ENCODE data around the gene FGFR2.

The FGFR2 gene

GRCh38 chr10:121624836-121625486, 26.7 kb upstream of the FGFR2 start:
- no peaks in the 10 kb centered on the region for H3K79me2 ChIP-seq (ENCODE audit: control insufficient read depth, insufficient read depth, low read length)
- H3K18ac ChIP-seq (ENCODE audit: low read length): no peak overlapping the region
- no peak overlapping the region for H3K4ac ChIP-seq (ENCODE audit: low read depth, low read length)
- no peaks in the 10 kb centered on the region for H3K27me3 ChIP-seq (ENCODE audit: insufficient read depth, low read length, poor library complexity)
- no peak overlapping the region for H3K9ac ChIP-seq (ENCODE audit: low read length)
- H3K4me3 ChIP-seq (ENCODE audit: low read length): no peak overlapping the region
- no peaks in the 10 kb centered on the region for H3K79me1 ChIP-seq (ENCODE audit: low read length)
- WGBS (ENCODE audit: extremely low coverage, insufficient coverage, low lambda C conversion rate): no CpG with 5 or more reads among the region's 11 CpGs
- H2BK5ac ChIP-seq (ENCODE audit: low read length): no peak overlapping the region
- no peak overlapping the region for H3K23ac ChIP-seq (ENCODE audit: low read length)
- H3K4me2 ChIP-seq (ENCODE audit: low read length): no peak overlapping the region
- H2BK120ac ChIP-seq (ENCODE audit: low read depth, low read length): no peak overlapping the region
- no peak for DNase-seq
- no peak overlapping the region for H3K56ac ChIP-seq (ENCODE audit: low read length)
- H3K36me3 ChIP-seq (ENCODE audit: control insufficient read depth, insufficient read depth, low read length): no peaks in the 10 kb centered on the region
- H3K27ac ChIP-seq (ENCODE audit: low read depth, low read length): no peak overlapping the region
- no peak overlapping the region for H4K5ac ChIP-seq (ENCODE audit: low read length)
- H4K8ac ChIP-seq (ENCODE audit: low read depth, low read length): no peak overlapping the region
- no peak overlapping the region for H2AK5ac ChIP-seq (ENCODE audit: low read length)
- no peak overlapping the region for H2BK15ac ChIP-seq (replicated peaks; ENCODE audit: low read depth)
- no peaks in the 10 kb centered on the region for H3K4me1 ChIP-seq (ENCODE audit: control insufficient read depth, low read depth, low read length)

GRCh38 chr10:121618906-121619305, 20.7 kb upstream of the FGFR2 start:
- Histone ChIP-seq H3K27me3 (ENCODE audit: insufficient read depth, low read length, poor library complexity) (no peaks in the 10 kb centered on the region), H2BK120ac (ENCODE audit: low read depth, low read length) (no peak overlapping the region), H3K4me2 (ENCODE audit: low read length) (no peak overlapping the region), H3K9ac (ENCODE audit: low read length) (no peak overlapping the region), H3K4me3 (ENCODE audit: low read length) (no peak overlapping the region), H4K5ac (ENCODE audit: low read length) (no peak overlapping the region), H4K8ac (ENCODE audit: low read depth, low read length) (no peak overlapping the region), H2AK5ac (ENCODE audit: low read length) (no peak overlapping the region), H2BK15ac (replicated peaks; ENCODE audit: low read depth) (no peak overlapping the region), H3K23ac (ENCODE audit: low read length) (no peak overlapping the region), H3K36me3 (ENCODE audit: control insufficient read depth, insufficient read depth, low read length) (no peaks in the 10 kb centered on the region), H3K79me1 (ENCODE audit: low read length) (no peaks in the 10 kb centered on the region), H3K27ac (ENCODE audit: low read depth, low read length) (no peak overlapping the region), H3K56ac (ENCODE audit: low read length) (no peak overlapping the region), H3K18ac (ENCODE audit: low read length) (no peak overlapping the region), H3K79me2 (ENCODE audit: control insufficient read depth, insufficient read depth, low read length) (no peaks in the 10 kb centered on the region), H3K4me1 (ENCODE audit: control insufficient read depth, low read depth, low read length) (no peaks in the 10 kb centered on the region), H2BK5ac (ENCODE audit: low read length) (no peak overlapping the region), H3K4ac (ENCODE audit: low read depth, low read length) (no peak overlapping the region)
- WGBS (ENCODE audit: extremely low coverage, insufficient coverage, low lambda C conversion rate): no CpG with 5 or more reads among the region's 2 CpGs
- DNase-seq: no peak

GRCh38 chr10:121617176-121617575, 18.9 kb upstream of the FGFR2 start:
- H3K4me1 ChIP-seq (ENCODE audit: control insufficient read depth, low read depth, low read length): no peaks in the 10 kb centered on the region
- no peak overlapping the region for H3K4ac ChIP-seq (ENCODE audit: low read depth, low read length)
- H3K27me3 ChIP-seq (ENCODE audit: insufficient read depth, low read length, poor library complexity): no peaks in the 10 kb centered on the region
- no peak overlapping the region for H3K23ac ChIP-seq (ENCODE audit: low read length)
- no peak overlapping the region for H4K5ac ChIP-seq (ENCODE audit: low read length)
- no peak overlapping the region for H2AK5ac ChIP-seq (ENCODE audit: low read length)
- no peak overlapping the region for H3K9ac ChIP-seq (ENCODE audit: low read length)
- no peak overlapping the region for H2BK15ac ChIP-seq (replicated peaks; ENCODE audit: low read depth)
- H3K79me2 ChIP-seq (ENCODE audit: control insufficient read depth, insufficient read depth, low read length): no peaks in the 10 kb centered on the region
- no peak overlapping the region for H3K4me3 ChIP-seq (ENCODE audit: low read length)
- no peak for DNase-seq
- H3K4me2 ChIP-seq (ENCODE audit: low read length): no peak overlapping the region
- no peak overlapping the region for H3K56ac ChIP-seq (ENCODE audit: low read length)
- no peaks in the 10 kb centered on the region for H3K36me3 ChIP-seq (ENCODE audit: control insufficient read depth, insufficient read depth, low read length)
- no peak overlapping the region for H3K27ac ChIP-seq (ENCODE audit: low read depth, low read length)
- WGBS (ENCODE audit: extremely low coverage, insufficient coverage, low lambda C conversion rate): no CpG with 5 or more reads among the region's 7 CpGs
- H2BK5ac ChIP-seq (ENCODE audit: low read length): no peak overlapping the region
- H3K79me1 ChIP-seq (ENCODE audit: low read length): no peaks in the 10 kb centered on the region
- no peak overlapping the region for H3K18ac ChIP-seq (ENCODE audit: low read length)
- no peak overlapping the region for H4K8ac ChIP-seq (ENCODE audit: low read depth, low read length)
- H2BK120ac ChIP-seq (ENCODE audit: low read depth, low read length): no peak overlapping the region

GRCh38 chr10:121616291-121616690, 18.0 kb upstream of the FGFR2 start:
- Histone ChIP-seq H2BK120ac (ENCODE audit: low read depth, low read length) (no peak overlapping the region), H3K79me1 (ENCODE audit: low read length) (no peaks in the 10 kb centered on the region), H3K79me2 (ENCODE audit: control insufficient read depth, insufficient read depth, low read length) (no peaks in the 10 kb centered on the region), H4K8ac (ENCODE audit: low read depth, low read length) (no peak overlapping the region), H4K5ac (ENCODE audit: low read length) (no peak overlapping the region), H2BK5ac (ENCODE audit: low read length) (no peak overlapping the region), H3K4me1 (ENCODE audit: control insufficient read depth, low read depth, low read length) (no peaks in the 10 kb centered on the region), H3K18ac (ENCODE audit: low read length) (no peak overlapping the region), H3K27ac (ENCODE audit: low read depth, low read length) (no peak overlapping the region), H2AK5ac (ENCODE audit: low read length) (no peak overlapping the region), H3K27me3 (ENCODE audit: insufficient read depth, low read length, poor library complexity) (no peaks in the 10 kb centered on the region), H3K23ac (ENCODE audit: low read length) (no peak overlapping the region), H3K36me3 (ENCODE audit: control insufficient read depth, insufficient read depth, low read length) (no peaks in the 10 kb centered on the region), H3K4ac (ENCODE audit: low read depth, low read length) (no peak overlapping the region), H3K56ac (ENCODE audit: low read length) (no peak overlapping the region), H3K4me3 (ENCODE audit: low read length) (no peak overlapping the region), H2BK15ac (replicated peaks; ENCODE audit: low read depth) (no peak overlapping the region), H3K4me2 (ENCODE audit: low read length) (no peak overlapping the region), H3K9ac (ENCODE audit: low read length) (no peak overlapping the region)
- DNase-seq: no peak
- no CpG with 5 or more reads among the region's 11 CpGs for WGBS (ENCODE audit: extremely low coverage, insufficient coverage, low lambda C conversion rate)

- no peak overlapping the region for H3K4me3 ChIP-seq (ENCODE audit: low read length)
- no peaks in the 10 kb centered on the region for H3K36me3 ChIP-seq (ENCODE audit: control insufficient read depth, insufficient read depth, low read length)
- H2AK5ac ChIP-seq (ENCODE audit: low read length): no peak overlapping the region
- H3K23ac ChIP-seq (ENCODE audit: low read length): no peak overlapping the region
- no peaks in the 10 kb centered on the region for H3K79me2 ChIP-seq (ENCODE audit: control insufficient read depth, insufficient read depth, low read length)
- H3K56ac ChIP-seq (ENCODE audit: low read length): no peak overlapping the region
- no peak overlapping the region for H2BK15ac ChIP-seq (replicated peaks; ENCODE audit: low read depth)
- no peak overlapping the region for H3K4me2 ChIP-seq (ENCODE audit: low read length)
- no peak overlapping the region for H4K8ac ChIP-seq (ENCODE audit: low read depth, low read length)
- H3K4me1 ChIP-seq (ENCODE audit: control insufficient read depth, low read depth, low read length): no peaks in the 10 kb centered on the region
- H2BK120ac ChIP-seq (ENCODE audit: low read depth, low read length): no peak overlapping the region
- no peak overlapping the region for H3K9ac ChIP-seq (ENCODE audit: low read length)
- no peak overlapping the region for H3K27ac ChIP-seq (ENCODE audit: low read depth, low read length)
- H3K27me3 ChIP-seq (ENCODE audit: insufficient read depth, low read length, poor library complexity): no peaks in the 10 kb centered on the region
- H3K79me1 ChIP-seq (ENCODE audit: low read length): no peaks in the 10 kb centered on the region
- no peak for DNase-seq
- no peak overlapping the region for H2BK5ac ChIP-seq (ENCODE audit: low read length)
- H4K5ac ChIP-seq (ENCODE audit: low read length): no peak overlapping the region
- H3K18ac ChIP-seq (ENCODE audit: low read length): no peak overlapping the region
- no CpG with 5 or more reads among the region's 7 CpGs for WGBS (ENCODE audit: extremely low coverage, insufficient coverage, low lambda C conversion rate)
- no peak overlapping the region for H3K4ac ChIP-seq (ENCODE audit: low read depth, low read length)
Measured at GRCh38 chr10:121615836-121616235, 17.6 kb upstream of the FGFR2 start.

GRCh38 chr10:121615435-121615793, 17.2 kb upstream of the FGFR2 start:
- Histone ChIP-seq H2BK5ac (ENCODE audit: low read length) (no peak overlapping the region), H4K5ac (ENCODE audit: low read length) (no peak overlapping the region), H3K9ac (ENCODE audit: low read length) (no peak overlapping the region), H3K27ac (ENCODE audit: low read depth, low read length) (no peak overlapping the region), H3K79me1 (ENCODE audit: low read length) (no peaks in the 10 kb centered on the region), H2AK5ac (ENCODE audit: low read length) (no peak overlapping the region), H3K4me1 (ENCODE audit: control insufficient read depth, low read depth, low read length) (no peaks in the 10 kb centered on the region), H3K4me3 (ENCODE audit: low read length) (no peak overlapping the region), H3K36me3 (ENCODE audit: control insufficient read depth, insufficient read depth, low read length) (no peaks in the 10 kb centered on the region), H3K4me2 (ENCODE audit: low read length) (no peak overlapping the region), H3K18ac (ENCODE audit: low read length) (no peak overlapping the region), H3K4ac (ENCODE audit: low read depth, low read length) (no peak overlapping the region), H4K8ac (ENCODE audit: low read depth, low read length) (no peak overlapping the region), H3K56ac (ENCODE audit: low read length) (no peak overlapping the region), H3K27me3 (ENCODE audit: insufficient read depth, low read length, poor library complexity) (no peaks in the 10 kb centered on the region), H3K79me2 (ENCODE audit: control insufficient read depth, insufficient read depth, low read length) (no peaks in the 10 kb centered on the region), H3K23ac (ENCODE audit: low read length) (no peak overlapping the region), H2BK15ac (replicated peaks; ENCODE audit: low read depth) (no peak overlapping the region), H2BK120ac (ENCODE audit: low read depth, low read length) (no peak overlapping the region)
- DNase-seq: no peak
- no CpG with 5 or more reads among the region's 12 CpGs for WGBS (ENCODE audit: extremely low coverage, insufficient coverage, low lambda C conversion rate)

Measured in mesendoderm (in vitro differentiated cells).